Fibroblast of the aortic adventitia (primary cell): ENCODE data around the gene ZFAND3. TPM values are rescaled to one million over a fixed set of nuclear protein-coding genes. Genes with fewer than 3 reads are reported as not detected.

Experiments
- DNase-seq: peaks from one replicate; pipeline ENCODE4 v3.0.0-alpha.2; 2010; ENCODE audit warnings: low read depth
- H3K4me3 ChIP-seq: 2 replicates; pipeline ENCODE4 v1.5.1; 2011; ENCODE audit warnings: low read depth, mild to moderate bottlenecking, control low read depth, low read length, moderate library complexity
- CTCF ChIP-seq: IDR thresholded peaks from 2 replicates; pipeline ENCODE4 v1.5.1; 2011; ENCODE audit warnings: mild to moderate bottlenecking, low read length, control low read depth, inconsistent platforms; ENCODE audit not compliant: insufficient read depth
- total RNA-seq: library from RNA; depleted of rRNA; stranded (reverse); fragments of >200 nt; gene quantifications from 2 replicates; pipeline ENCODE4 v1.2.3, GENCODE V29; 2012; ENCODE audit warnings: low replicate concordance

ZFAND3 gene
- total RNA-seq, 1 donor = 31.3 TPM

- H3K4me3 ChIP-seq = no peak overlapping the region
- DNase-seq = peak; percentile 42
- no peak for TF ChIP-seq CTCF
Measured at GRCh38 chr6:38025451-38025850, 205.9 kb downstream of the ZFAND3 start.

DNA sequence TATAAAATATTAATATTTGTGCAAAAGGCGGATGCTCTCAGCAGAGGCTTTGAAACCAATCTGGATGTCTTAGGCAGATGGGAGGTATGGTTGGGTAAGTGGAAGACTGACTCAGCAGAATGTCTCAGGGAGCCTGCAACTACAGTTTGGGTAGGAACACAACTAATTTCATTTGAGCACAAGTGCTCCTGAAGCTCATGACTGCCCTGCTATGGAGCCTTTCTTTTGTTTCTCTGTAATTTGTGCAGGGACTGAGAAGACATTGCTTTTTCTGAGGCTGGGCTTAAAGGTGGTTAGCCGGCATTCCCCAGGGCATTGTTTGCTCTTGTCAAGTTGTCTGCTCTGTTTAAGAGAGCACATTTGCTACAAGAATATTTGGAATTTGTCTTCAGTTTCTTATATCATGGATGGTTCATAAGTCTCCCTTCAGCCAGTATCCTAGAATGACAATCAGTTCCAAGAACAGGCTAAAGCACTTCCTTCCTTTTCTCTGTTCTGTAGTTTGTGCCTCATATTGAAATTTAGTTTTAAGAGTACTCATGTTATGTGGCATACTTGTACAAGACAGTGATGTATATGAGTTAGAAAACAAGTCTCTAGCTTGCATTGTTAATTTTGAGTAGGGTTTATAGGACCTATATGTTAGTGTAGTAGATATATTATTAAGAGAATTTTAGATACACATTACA is 208.3 kb downstream of the ZFAND3 start:
- peak; percentile 13 for DNase-seq
- TF ChIP-seq CTCF = no peak

DNA sequence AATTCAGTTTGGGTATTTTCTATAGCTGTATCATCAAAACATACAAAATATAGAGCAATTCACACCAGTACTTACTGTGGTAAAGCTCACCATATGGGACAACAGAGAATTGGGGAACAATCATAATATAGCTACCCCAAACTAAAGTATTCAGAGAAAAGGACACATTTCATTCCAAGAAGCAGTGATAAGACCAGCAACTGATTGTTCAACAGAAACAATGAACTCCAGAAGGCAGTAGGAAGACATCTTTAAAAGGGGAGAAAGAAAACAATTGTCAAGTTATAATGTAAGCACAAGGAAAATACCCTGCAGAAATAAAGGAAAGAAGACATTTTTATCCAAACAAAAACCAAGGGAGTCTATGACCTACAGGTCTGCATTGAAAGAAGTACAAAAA is 210.9 kb downstream of the ZFAND3 start:
- H3K4me3 ChIP-seq = no peak overlapping the region
- DNase-seq = no peak
- no peak for TF ChIP-seq CTCF

More for the DNA sequence above, 208.3 kb downstream of the ZFAND3 start:
- H3K4me3 ChIP-seq = no peak overlapping the region

DNA sequence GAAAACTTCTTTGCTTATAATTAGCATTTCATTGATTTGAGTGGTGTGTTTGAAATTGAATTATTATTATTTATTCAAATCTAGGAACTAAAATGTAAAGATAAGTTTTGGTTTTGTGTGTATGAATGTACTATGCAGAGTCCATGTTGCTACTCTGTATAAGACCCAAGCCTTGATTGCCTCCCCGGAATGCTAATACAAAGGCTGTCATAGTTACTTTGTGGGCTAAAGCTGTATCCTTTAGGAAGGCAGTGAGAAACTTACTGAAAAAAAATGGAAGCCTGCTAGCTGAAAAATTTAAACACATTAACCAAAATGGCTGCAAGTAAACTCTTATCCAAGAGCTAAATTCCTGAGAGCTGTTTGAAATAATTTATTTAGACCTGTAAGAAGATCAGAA is 213.3 kb downstream of the ZFAND3 start:
- H3K4me3 ChIP-seq = no peak overlapping the region
- DNase-seq = no peak
- TF ChIP-seq CTCF = no peak

DNA sequence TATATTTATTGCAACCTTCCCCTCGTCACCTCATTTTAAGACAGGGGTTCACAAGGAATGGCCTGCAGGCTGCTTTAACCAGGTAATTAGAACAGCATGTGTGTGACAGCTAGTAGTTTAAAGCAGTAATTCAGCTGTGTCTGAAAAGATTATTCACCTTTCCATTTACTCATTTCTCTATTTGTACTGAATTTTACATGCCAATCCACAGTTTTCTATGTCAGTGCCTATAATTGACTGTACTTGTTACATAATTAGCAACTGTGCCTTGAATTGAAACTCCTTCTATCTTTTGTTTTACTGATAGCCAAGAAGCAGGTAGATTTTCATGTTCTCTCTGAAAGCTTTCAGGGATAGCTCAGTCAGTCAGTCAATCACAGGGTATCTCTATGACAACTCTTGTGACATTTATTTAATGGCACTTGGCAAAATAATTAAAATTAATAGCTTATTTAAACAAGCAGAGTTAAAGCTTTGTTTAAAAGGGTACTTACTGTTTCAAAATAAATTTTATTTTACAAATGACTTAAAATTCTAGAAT is 214.0 kb downstream of the ZFAND3 start:
- no peak overlapping the region for H3K4me3 ChIP-seq
- DNase-seq = no peak
- TF ChIP-seq CTCF = no peak

GRCh38 chr6:38034274-38034914 is 214.9 kb downstream of the ZFAND3 start:
- H3K4me3 ChIP-seq = no peak overlapping the region
- peak; percentile 74 for DNase-seq
- TF ChIP-seq CTCF = peak; percentile 67
